ENCODE data around the gene CASP3. TPM values are rescaled to one million over a fixed set of nuclear protein-coding genes. Genes with fewer than 3 reads are reported as not detected.
"Not testable (repeated sequence)": the region's sequence is repeated elsewhere in the genome, so short reads cannot be mapped to it uniquely, and the experiment has no call there.

CASP3 gene
- total RNA-seq, 1 experiment from 2014 or later: 38.4 TPM

DNA sequence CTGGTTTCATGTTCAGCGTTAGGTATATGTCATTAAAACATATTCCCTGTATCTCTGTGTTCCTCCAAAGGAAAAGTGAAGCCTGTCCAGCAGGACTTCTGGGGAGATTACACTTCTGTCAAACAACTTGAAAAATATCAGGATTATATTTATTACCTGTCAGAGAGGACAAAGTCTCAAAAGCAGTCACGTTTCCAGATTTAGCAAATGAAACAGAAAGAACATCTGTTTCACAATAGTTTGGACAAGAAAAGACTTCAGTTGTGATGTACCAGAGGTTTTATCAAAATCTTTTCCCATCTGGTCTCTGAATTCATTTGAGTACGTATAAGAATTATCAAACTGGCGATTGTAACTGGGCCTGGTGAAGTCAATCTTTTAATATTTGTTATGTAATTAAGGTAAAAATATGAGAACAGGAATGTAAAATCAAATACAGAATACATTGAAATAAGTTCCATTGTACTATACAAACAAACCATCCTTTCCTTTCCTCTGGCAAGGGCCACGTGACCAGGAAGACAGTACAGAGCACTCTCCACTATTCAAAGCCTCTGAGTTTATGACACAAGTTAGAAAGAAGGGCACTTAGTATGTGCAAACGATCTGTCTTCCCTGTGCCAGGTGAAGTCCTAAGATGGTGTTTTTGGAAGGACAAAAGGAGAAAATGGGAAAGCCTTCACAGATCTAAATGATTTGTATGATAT, 3.2 kb downstream of the CASP3 start:
- DNase-seq (ENCODE audit: low read depth, low spot score): no peak
- in situ Hi-C loops (cut with HindIII; ENCODE audit: low pct_unique_long_range_greater_than_20kb, low sequenced_read_pairs): no loop called here

DNA sequence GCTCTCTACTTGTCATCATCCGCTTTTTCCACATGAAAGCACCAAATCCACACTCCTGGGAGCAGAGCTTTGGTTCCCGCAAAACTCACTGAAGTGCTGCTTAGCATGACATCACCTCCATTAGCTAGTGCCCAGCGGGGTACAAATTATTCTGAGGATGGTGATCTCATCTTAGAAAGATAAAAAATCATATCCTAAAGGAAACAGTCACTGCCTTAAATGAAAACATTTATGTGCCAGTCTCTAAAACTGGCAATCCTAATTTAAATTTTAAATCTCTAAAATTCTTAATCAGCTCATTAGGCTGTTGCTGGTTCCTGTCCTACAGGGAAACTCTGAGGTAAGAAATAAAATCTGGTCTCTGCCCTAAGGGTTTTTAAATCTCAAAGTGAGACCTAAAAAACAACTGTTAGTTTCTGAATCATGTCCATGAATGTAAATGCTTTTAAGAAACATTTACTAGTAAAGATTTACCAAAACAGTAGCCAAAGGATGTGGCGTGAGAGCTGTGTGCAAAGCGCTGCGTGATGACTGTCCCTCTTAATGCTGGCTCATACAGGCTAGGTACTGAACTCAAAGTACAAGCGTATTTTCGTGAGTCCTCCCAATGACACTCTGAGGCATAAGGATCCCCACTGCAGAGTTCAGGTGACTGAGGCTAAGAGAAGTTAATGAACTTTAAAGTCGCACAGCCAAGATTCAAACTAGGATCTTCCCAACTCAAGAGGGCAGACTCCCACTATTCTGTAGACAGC, 4.5 kb downstream of the CASP3 start:
- no peak for DNase-seq (ENCODE audit: low read depth, low spot score)
- in situ Hi-C loops (cut with HindIII; ENCODE audit: low pct_unique_long_range_greater_than_20kb, low sequenced_read_pairs): no loop called here

DNA sequence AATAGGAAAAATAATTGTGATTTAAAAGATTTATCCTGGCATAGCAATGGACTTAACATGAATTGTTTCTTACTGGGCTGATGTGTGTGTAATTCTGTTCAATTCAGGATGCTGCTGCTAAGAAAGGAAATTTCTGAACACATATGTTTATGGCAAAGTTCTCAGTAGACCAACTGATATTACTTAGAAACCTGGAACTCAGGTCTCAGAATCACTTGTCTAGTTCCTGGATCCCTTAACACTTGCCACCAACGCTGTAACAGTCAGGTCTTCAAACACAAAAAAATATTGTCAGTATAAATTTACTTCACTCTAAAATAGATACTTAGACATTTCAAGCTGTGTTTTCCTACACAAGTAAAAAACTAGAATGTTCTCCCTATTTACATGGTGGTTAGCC, 5.5 kb downstream of the CASP3 start:
- in situ Hi-C loops (cut with HindIII; ENCODE audit: low pct_unique_long_range_greater_than_20kb, low sequenced_read_pairs): no loop called here
- no peak for DNase-seq (ENCODE audit: low read depth, low spot score)

DNA sequence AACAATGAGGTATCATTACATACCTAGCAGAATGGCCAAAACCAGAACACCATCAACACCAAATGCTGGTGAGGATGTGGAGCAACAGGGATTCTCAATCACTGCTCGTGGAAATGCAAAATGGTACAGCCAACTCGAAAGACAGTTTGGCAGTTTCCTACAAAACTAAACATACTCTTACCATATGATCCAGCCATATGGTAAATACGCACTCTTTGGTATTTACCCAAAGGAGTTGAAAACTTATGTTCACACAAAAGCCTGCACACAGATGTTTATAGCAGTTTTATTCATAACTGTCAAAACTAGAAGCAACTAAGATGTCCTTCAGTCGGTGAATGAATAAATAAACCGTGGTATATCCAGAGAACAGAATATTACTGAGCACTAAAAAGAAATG, 7.8 kb downstream of the CASP3 start:
- no peak for DNase-seq (ENCODE audit: low read depth, low spot score)
- in situ Hi-C loops (cut with HindIII; ENCODE audit: low pct_unique_long_range_greater_than_20kb, low sequenced_read_pairs): no loop called here

DNA sequence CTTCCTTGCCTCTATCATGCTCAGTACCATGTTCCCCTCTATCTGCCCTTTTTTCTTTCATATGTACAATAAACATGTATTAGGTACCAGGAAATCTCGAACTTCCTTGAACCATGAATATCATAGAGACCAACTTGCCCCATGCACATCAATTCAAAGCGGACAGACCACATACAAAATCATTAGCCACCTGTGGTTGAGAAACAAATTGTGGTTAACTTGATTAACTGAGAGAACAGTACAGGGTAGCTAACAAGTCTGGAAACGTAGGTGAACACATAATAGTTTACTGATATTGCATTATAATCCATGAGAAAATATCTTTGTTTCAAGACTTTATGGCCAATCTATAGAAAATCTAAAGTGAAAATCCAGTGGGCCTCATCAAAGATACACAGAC, 8.2 kb downstream of the CASP3 start:
- in situ Hi-C loops (cut with HindIII; ENCODE audit: low pct_unique_long_range_greater_than_20kb, low sequenced_read_pairs): no loop called here
- DNase-seq (ENCODE audit: low read depth, low spot score): no peak

DNA sequence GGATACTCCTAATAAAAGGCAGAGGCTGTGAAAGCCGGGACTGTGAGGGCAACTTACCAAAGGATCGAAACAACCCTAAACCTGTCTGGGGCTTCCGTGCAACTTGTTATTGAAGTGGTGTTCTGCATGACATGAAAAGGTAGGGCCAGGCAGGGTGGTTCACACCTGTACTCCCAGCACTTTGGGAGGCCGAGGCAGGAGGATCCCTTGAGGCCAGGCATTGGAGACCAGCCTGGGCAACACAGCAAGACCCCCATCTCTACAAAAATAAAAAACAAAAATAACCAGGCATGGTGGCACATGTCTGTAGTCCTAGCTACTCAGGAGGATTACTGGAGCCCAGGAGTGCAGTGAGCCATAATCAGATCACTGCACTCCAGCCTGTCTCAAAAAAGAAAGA, 12.3 kb downstream of the CASP3 start:
- no peak for DNase-seq (ENCODE audit: low read depth, low spot score)
- in situ Hi-C loops (cut with HindIII; ENCODE audit: low pct_unique_long_range_greater_than_20kb, low sequenced_read_pairs): no loop called here

DNA sequence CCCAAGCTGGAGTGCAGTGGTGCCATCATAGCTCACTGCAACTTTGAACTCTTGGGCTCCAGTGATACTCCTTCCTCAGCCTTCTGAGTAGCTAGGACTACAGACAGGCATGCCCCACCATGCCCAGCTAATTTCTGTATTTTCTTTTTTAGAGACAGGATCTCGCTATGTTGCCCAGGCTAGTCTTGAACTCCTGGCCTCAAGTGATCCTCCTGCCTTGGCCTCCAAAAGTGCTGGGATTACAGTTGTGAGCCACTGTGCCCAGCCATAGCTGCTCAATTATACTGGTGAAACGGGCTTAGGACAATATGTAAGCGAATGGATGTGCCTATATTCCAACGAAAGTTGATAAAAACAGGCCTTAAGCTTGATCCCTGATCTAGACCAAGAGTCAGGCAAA, 13.1 kb downstream of the CASP3 start:
- DNase-seq (ENCODE audit: low read depth, low spot score): no peak
- in situ Hi-C loops (cut with HindIII; ENCODE audit: low pct_unique_long_range_greater_than_20kb, low sequenced_read_pairs): no loop called here

DNA sequence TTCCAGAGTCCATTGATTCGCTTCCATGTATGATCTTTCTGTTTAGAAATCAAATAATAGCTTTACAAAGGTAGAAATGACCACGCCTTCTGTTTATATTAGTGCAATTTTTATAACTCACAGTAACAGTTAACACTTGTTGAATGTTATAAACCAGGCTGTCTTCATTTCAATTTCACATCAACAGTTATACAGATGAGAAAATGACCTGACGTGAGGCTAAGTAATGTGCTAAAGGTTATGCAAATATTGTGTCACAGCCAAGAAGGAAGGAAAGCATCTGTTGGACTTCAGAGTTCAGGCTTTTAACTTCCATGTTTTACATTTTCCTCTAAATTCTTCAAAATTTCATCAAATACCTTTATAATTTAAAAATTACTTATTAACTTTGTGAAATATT, 13.9 kb downstream of the CASP3 start:
- no peak for DNase-seq (ENCODE audit: low read depth, low spot score)
- in situ Hi-C loops (cut with HindIII; ENCODE audit: low pct_unique_long_range_greater_than_20kb, low sequenced_read_pairs): no loop called here

DNA sequence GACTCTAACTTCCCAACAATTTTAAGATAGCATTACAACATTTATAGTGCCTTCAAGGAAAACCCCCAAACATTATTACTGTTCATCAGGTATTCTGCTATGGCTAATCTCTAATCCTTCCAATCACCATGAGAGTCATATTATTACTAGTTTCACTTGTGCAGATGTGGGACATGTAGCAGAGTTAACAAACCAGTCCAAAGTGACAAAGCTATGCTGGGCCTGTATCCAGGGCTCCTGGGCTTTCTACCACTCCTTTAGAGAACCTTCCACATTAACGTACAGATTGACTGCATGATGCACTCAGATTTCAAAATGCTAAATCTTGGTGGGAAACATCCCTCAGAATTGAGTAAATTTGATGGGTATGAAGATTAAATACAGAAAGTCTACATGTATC, 16.4 kb downstream of the CASP3 start:
- DNase-seq (ENCODE audit: low read depth, low spot score): no peak
- in situ Hi-C loops (cut with HindIII; ENCODE audit: low pct_unique_long_range_greater_than_20kb, low sequenced_read_pairs): no loop called here

DNA sequence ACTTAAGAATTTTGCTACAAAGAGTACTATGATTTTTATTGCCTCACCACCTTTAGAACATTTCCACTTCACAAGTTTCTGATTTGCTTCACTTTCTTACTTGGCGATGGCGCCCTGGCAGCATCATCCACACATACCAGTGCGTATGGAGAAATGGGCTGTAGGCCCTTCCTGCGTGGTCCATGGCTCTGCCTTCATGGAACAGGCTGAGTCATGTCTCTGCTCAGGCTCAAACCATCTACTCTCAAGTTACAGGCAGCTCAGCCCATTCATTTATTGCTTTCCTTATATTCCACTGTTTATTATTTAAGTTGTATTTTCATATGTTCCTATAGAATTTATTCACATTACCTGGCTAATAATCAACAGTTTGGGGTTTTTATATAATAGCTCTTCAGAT, 21.1 kb downstream of the CASP3 start:
- no peak for DNase-seq (ENCODE audit: low read depth, low spot score)
- in situ Hi-C loops (cut with HindIII; ENCODE audit: low pct_unique_long_range_greater_than_20kb, low sequenced_read_pairs): no loop called here

DNA sequence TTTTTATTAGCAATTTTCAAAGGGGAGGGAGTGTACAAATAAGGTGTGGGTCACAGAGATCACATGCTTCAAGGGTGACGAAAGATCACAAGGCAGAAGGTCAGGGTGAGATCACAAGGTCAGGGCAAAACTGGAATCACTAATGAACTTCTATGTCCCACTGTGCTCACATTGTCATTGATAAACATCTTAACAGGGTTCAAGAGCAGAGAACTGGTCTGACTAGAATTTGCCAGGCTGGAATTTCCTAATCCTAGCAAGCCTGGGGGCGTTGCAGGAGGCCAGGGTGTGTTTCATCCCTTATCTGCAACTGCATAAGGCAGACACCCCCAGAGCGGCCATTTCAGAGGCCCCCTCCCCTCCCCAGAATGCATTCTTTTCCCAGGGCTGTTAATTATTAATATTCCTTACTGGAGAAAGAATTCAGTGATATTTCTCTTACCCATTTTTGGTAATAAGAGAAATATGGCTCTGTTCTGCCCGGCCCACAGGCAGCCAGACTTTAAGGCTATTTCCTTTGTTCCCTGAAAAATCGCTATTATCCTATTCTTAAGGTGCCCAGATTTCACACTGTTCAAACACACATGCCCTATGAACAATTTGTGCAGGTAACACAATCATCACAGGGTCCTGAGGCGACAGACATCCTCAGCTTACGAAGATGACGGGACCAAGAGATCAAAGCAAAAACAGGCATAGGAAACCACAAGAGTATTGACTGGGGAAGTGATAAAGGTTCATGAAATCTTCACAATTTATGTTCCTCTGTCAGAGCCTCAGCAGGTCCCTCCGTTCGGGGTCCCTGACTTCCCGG, 23.3 kb downstream of the CASP3 start:
- DNase-seq (ENCODE audit: low read depth, low spot score); in situ Hi-C loops (cut with HindIII; ENCODE audit: low pct_unique_long_range_greater_than_20kb, low sequenced_read_pairs): not testable (repeated sequence)

DNA sequence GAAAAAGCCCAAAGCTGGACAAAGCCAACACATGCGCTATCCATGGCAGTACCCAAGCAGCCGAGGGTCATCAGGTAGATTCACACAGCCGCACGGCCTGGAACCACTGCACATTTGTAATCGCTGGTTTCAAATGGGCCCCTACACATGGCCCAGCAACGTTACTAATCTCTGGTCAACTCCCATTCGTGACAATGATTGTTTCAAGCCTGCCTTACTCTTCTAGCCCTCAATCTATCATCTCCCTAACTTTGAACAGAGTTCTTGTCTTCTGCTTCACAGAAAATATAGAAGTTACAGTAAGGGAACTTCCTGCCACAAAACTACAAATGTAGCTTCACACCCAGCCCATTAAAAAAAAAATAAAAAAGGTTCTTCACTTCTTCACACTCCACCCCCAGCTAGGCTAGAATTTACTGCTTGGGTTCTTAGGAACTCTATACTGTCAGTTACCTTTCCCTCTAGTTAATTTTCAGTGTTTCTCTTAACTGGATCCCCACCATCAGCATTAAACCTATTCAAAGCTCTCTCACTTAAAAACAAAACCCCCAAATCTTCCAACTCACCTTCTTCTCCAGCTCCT, 24.2 kb downstream of the CASP3 start:
- in situ Hi-C loops (cut with HindIII; ENCODE audit: low pct_unique_long_range_greater_than_20kb, low sequenced_read_pairs): no loop called here
- no peak for DNase-seq (ENCODE audit: low read depth, low spot score)

DNA sequence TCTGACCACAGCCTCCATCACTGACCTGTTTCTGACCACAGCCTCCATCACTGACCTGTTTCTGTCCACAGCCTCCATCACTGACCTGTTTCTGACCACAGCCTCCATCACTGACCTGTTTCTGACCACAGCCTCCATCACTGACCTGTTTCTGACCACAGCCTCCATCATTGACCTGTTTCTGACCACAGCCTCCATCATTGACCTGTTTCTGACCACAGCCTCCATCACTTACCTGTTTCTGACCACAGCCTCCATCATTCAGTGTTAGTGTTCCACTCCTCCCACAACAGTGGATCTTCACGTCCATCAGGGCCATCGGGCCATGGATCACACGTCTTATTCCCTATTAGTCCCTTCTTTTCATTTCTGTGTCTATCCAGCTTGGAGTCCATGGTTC, 24.7 kb downstream of the CASP3 start:
- DNase-seq (ENCODE audit: low read depth, low spot score); in situ Hi-C loops (cut with HindIII; ENCODE audit: low pct_unique_long_range_greater_than_20kb, low sequenced_read_pairs): not testable (repeated sequence)

DNA sequence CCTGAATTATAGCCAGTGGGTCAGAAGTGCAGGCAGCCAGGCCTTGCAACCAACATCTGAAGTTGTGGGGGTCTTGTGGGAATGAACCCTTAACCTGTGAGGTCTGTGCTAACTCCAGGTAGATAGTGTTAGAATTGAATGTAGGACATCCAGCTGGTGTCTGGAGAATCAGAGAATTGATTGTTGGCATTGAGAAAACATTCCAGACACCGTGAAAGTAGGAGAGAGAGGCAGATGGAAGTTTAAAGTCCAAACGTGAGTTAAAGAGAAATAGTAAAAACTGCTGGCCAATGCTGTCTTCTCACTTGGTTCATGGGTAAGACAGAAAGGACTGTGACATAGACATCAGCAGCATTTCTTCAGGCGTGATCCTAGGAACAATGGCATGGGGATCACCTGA, 27.7 kb downstream of the CASP3 start:
- no peak for DNase-seq (ENCODE audit: low read depth, low spot score)
- in situ Hi-C loops (cut with HindIII; ENCODE audit: low pct_unique_long_range_greater_than_20kb, low sequenced_read_pairs): no loop called here

DNA sequence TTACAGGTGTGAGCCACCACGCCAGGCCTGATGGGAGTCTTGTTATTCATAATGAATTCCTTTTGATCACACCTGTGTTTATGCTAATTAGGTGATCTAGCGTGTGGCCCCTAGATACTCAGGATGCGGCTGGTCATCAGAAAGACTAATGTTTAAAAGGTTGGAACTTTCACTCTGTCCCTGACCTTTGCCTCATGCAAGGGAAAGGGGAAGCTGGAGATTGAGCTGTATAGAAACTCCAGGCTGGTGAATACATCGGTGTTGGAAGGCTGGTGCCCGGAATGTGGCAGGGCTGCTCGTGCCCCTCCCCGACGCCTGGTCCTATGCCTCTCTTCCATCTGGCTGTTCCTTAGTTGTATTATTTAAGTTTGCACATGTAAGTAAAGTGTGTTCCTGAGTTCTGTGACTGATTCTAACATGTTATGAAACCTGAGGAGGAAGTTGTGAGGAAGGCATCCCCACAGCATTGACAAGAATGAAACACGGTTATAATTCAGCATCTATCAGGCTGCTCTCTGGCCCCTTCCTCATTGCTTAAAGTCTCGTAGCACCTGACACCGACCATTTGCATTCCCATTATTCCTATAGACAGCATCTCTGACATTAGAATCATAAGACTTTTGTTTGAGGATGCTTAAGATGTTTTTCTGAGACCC, 28.9 kb downstream of the CASP3 start:
- in situ Hi-C loops (cut with HindIII; ENCODE audit: low pct_unique_long_range_greater_than_20kb, low sequenced_read_pairs): no loop called here
- DNase-seq (ENCODE audit: low read depth, low spot score): no peak

DNA sequence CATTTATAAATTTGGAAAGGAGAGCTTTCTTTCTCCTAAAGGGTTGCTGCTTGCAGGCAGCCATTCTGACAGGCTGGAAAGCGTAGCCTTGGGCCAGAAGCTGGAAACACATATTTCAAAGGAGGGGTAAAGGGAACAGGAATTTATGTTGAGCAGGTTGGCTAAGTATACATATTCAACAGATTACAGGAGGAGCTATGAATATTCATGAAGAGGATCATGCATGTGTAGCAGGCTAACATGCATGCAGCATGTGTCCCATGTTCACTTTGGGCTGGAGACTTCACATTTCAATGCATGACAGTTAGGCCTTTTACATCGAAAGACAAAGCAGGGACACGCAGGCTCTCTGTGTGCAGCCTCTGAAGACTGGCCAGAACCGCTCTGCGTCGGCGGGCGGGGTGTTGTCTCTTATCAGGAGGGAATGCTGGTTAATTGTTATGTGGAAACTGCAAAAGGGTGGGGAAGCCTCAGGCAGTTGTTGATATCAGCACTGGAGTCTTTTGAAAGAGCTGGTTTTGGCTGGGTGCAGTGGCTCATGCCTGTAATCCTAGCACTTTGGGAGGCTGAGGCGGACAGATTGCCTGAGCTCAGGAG, 31.5 kb downstream of the CASP3 start:
- no peak for DNase-seq (ENCODE audit: low read depth, low spot score)
- in situ Hi-C loops (cut with HindIII; ENCODE audit: low pct_unique_long_range_greater_than_20kb, low sequenced_read_pairs): no loop called here
